ENCODE measurements around the gene DVL2.

Gene DVL2

GRCh38 chr17:7237761-7238419 lies 3.6 kb upstream of the DVL2 start:
- DNase-seq (ENCODE audit: low spot score), result peak; percentile 87

GRCh38 chr17:7237266-7237760 lies 3.0 kb upstream of the DVL2 start:
- DNase-seq (ENCODE audit: low spot score), result no peak

GRCh38 chr17:7236808-7237207 lies 2.5 kb upstream of the DVL2 start:
- no peak for DNase-seq (ENCODE audit: low spot score)

GRCh38 chr17:7235693-7236665 lies 1.7 kb upstream of the DVL2 start:
- DNase-seq (ENCODE audit: low spot score), result no peak

- DNase-seq (ENCODE audit: low spot score), result no peak
Observed at GRCh38 chr17:7233701-7234082, 625 bp downstream of the DVL2 start.

GRCh38 chr17:7232114-7232513 lies 2.2 kb downstream of the DVL2 start:
- DNase-seq (ENCODE audit: low spot score), result no peak

- DNase-seq (ENCODE audit: low spot score), result no peak
Observed at GRCh38 chr17:7229504-7229903, 4.8 kb downstream of the DVL2 start.

GRCh38 chr17:7228920-7229319 lies 5.4 kb downstream of the DVL2 start:
- DNase-seq (ENCODE audit: low spot score), result no peak

GRCh38 chr17:7226721-7227710 lies 7.3 kb downstream of the DVL2 start:
- DNase-seq (ENCODE audit: low spot score), result no peak

- DNase-seq (ENCODE audit: low spot score), result no peak
Observed at GRCh38 chr17:7225711-7226331, 8.5 kb downstream of the DVL2 start.

- DNase-seq (ENCODE audit: low spot score), result no peak
Observed at GRCh38 chr17:7224661-7225111, 9.6 kb downstream of the DVL2 start.

GRCh38 chr17:7224110-7224509 lies 10.2 kb downstream of the DVL2 start:
- DNase-seq (ENCODE audit: low spot score), result no peak

GRCh38 chr17:7223375-7223774 lies 10.9 kb downstream of the DVL2 start:
- DNase-seq (ENCODE audit: low spot score), result no peak

- no peak for DNase-seq (ENCODE audit: low spot score)
Observed at GRCh38 chr17:7222972-7223292, 11.4 kb downstream of the DVL2 start.

GRCh38 chr17:7222093-7222971 lies 12.0 kb downstream of the DVL2 start:
- DNase-seq (ENCODE audit: low spot score), result no peak

- no peak for DNase-seq (ENCODE audit: low spot score)
Observed at GRCh38 chr17:7221278-7222092, 12.8 kb downstream of the DVL2 start.

- DNase-seq (ENCODE audit: low spot score), result peak; percentile 64
Observed at GRCh38 chr17:7220593-7221277, 13.6 kb downstream of the DVL2 start.

- peak; percentile 95 for DNase-seq (ENCODE audit: low spot score)
Observed at GRCh38 chr17:7219812-7220592, 14.3 kb downstream of the DVL2 start, which contains the start of the genes ACADVL and DLG4. ACADVL (plus strand) TSS chr17:7219938; CDS start chr17:7219985, 47 bp downstream. DLG4 (minus strand) TSS chr17:7219836.
